HCT116 (cell line): ENCODE measurements around the gene MTMR10. TPM values are rescaled to one million over a fixed set of nuclear protein-coding genes. Genes with fewer than 3 reads are reported as not detected.

Experiments used
- ATAC-seq: fragments of 200-7000 bp; cut with Tn5 transposase; 2 replicates; pipeline ENCODE4 v1.9.1; 2020; ENCODE audit warnings: mild to moderate bottlenecking, moderate library complexity
- BruUV-seq: library from RNA; stranded (reverse); fragments of 400-500 nt; replicated peaks from 2 replicates; lab custom pipeline; 2021; lab: Mats Ljungman, UMichigan
- CTCF ChIA-PET: fragments of 300-600 bp; sonication (Branson Sonifier 250); formaldehyde crosslinking; loops from one replicate; lab custom pipeline; 2021; ENCODE audit warnings: antibody characterized with exemption; lab: Charles Lee
- POLR2A ChIA-PET: fragments of 300-600, 350-600 bp; sonication (Branson Sonifier 250); formaldehyde crosslinking; loops from one replicate; lab custom pipeline; 2021; ENCODE audit warnings: antibody characterized with exemption; lab: Charles Lee
- RAD21 ChIA-PET, 2 experiments: fragments of 300-600 bp; sonication (Branson Sonifier 250); formaldehyde crosslinking; loops; one replicate each; lab custom pipeline; 2023; ENCODE audit warnings: low total read pairs in 2 of 2; ENCODE audit not compliant: uncharacterized antibody in 2 of 2, unreplicated experiment in 2 of 2, low non-redundant PET in 1 of 2; lab: Charles Lee
- DNase-seq: peaks from one replicate; pipeline ENCODE4 v3.0.0-alpha.2; 2010; ENCODE audit warnings: low read depth, low spot score
- H2AFZ ChIP-seq: fragments of 200-600 bp; shearing (Covaris generic), sonication (generic); 2 replicates; pipeline ENCODE4 v1.6.1; 2017; ENCODE audit warnings: low read depth, mixed run types, mixed read lengths, antibody characterized with exemption, low read length; ENCODE audit not compliant: poor library complexity, severe bottlenecking
- H3K27ac ChIP-seq: 2 replicates; pipeline ENCODE4 v1.5.1; 2012; ENCODE audit warnings: low read depth, low read length
- H3K27me3 ChIP-seq: fragments of 200-600 bp; sonication (generic); 2 replicates; pipeline ENCODE4 v1.6.1; 2016; ENCODE audit warnings: mixed run types, low read length, mixed read lengths; ENCODE audit not compliant: insufficient read depth
- H3K36me3 ChIP-seq, 2 experiments: fragments of 200-500 bp in 1 of 2; fragments of 200-600 bp in 1 of 2; sonication (Bioruptor generic) in 1 of 2; sonication (generic) in 1 of 2; 2 replicates each; pipeline versions ENCODE4 v1.5.1 to v1.6.1; 2014 to 2016; ENCODE audit warnings: low read length in 2 of 2, inconsistent platforms in 1 of 2, mixed read lengths in 1 of 2, mixed run types in 1 of 2; ENCODE audit not compliant: insufficient read depth in 2 of 2, control insufficient read depth in 1 of 2
- H3K4me1 ChIP-seq, 2 experiments: fragments of 200-600 bp in 1 of 2; sonication (generic) in 1 of 2; 2 replicates each; pipeline versions ENCODE4 v1.5.1 to v1.6.1; 2012 to 2017; ENCODE audit warnings: low read length in 2 of 2, inconsistent platforms in 1 of 2, mild to moderate bottlenecking in 1 of 2, mixed read lengths in 1 of 2, mixed run types in 1 of 2, moderate library complexity in 1 of 2; ENCODE audit not compliant: insufficient read depth in 2 of 2, control insufficient read depth in 1 of 2
- H3K4me2 ChIP-seq: fragments of 200-600 bp; sonication (generic); 2 replicates; pipeline ENCODE4 v1.6.1; 2017; ENCODE audit warnings: mixed run types, low read length, mixed read lengths
- H3K4me3 ChIP-seq, 2 experiments: fragments of 200-600 bp in 1 of 2; sonication (generic) in 1 of 2; replicated peaks in 1 of 2; 2 replicates each; pipeline ENCODE4 v1.5.1; 2011 to 2016; ENCODE audit warnings: low read length in 2 of 2, control low read depth in 1 of 2, low read depth in 1 of 2, mild to moderate bottlenecking in 1 of 2, mixed read lengths in 1 of 2, mixed run types in 1 of 2
- H3K79me2 ChIP-seq: fragments of 200-600 bp; sonication (generic); 2 replicates; pipeline ENCODE4 v1.6.1; 2017; ENCODE audit warnings: mild to moderate bottlenecking, mixed run types, low read length, moderate library complexity, mixed read lengths; ENCODE audit not compliant: insufficient read depth
- H3K9ac ChIP-seq: fragments of 200-600 bp; sonication (generic); 2 replicates; pipeline ENCODE4 v1.6.1; 2016; ENCODE audit warnings: low read length, mixed read lengths
- H3K9me2 ChIP-seq: fragments of 200-600 bp; sonication (generic), shearing (Covaris generic); 2 replicates; pipeline ENCODE4 v1.6.1; 2017; ENCODE audit warnings: mixed run types, mild to moderate bottlenecking, moderate library complexity; ENCODE audit not compliant: insufficient read depth
- H3K9me3 ChIP-seq, 2 experiments: fragments of 200-500 bp in 1 of 2; fragments of 200-600 bp in 1 of 2; sonication (Bioruptor generic) in 1 of 2; sonication (generic) in 1 of 2; 2 replicates each; pipeline ENCODE4 v1.6.1; 2014 to 2017; ENCODE audit warnings: low read length in 2 of 2, mixed read lengths in 2 of 2, inconsistent platforms in 1 of 2, low read depth in 1 of 2, mild to moderate bottlenecking in 1 of 2, mixed run types in 1 of 2, moderate library complexity in 1 of 2; ENCODE audit not compliant: control insufficient read depth in 1 of 2, insufficient read depth in 1 of 2
- H4K20me1 ChIP-seq: fragments of 200-600 bp; sonication (generic), shearing (Covaris generic); 2 replicates; pipeline ENCODE4 v1.6.1; 2017; ENCODE audit warnings: mixed run types, mild to moderate bottlenecking, moderate library complexity; ENCODE audit not compliant: insufficient read depth
- CBX3 ChIP-seq: IDR thresholded peaks from 2 replicates; pipeline ENCODE4 v1.6.1; 2012; ENCODE audit warnings: low read depth
- CTCF ChIP-seq, 3 experiments: fragments of 200-600 bp in 1 of 3; sonication (generic) in 1 of 3; IDR thresholded peaks in 2 of 3; conservative IDR thresholded peaks in 1 of 3; 2 replicates each; pipeline ENCODE4 v1.5.1; 2012 to 2017; ENCODE audit warnings: low read depth in 2 of 3, low read length in 2 of 3, antibody characterized with exemption in 1 of 3, borderline replicate concordance in 1 of 3, control low read depth in 1 of 3, mild to moderate bottlenecking in 1 of 3, mixed read lengths in 1 of 3, mixed run types in 1 of 3, moderate library complexity in 1 of 3; ENCODE audit not compliant: insufficient read depth in 1 of 3
- EGR1 ChIP-seq: IDR thresholded peaks from 2 replicates; pipeline ENCODE4 v1.6.1; 2012; ENCODE audit warnings: low read depth
- ELF1 ChIP-seq: IDR thresholded peaks from 2 replicates; pipeline ENCODE4 v1.6.1; 2012; ENCODE audit warnings: low read depth, borderline replicate concordance
- EZH2phosphoT487 ChIP-seq: fragments of 200-600 bp; IDR thresholded peaks from 2 replicates; pipeline ENCODE4 v1.6.1; 2018; ENCODE audit warnings: antibody characterized with exemption, borderline replicate concordance
- FOSL1 ChIP-seq: IDR thresholded peaks from 2 replicates; pipeline ENCODE4 v1.6.1; 2012; ENCODE audit warnings: low read depth
- POLR2A ChIP-seq: IDR thresholded peaks from 2 replicates; pipeline ENCODE4 v1.7.0; 2011; ENCODE audit warnings: borderline replicate concordance; ENCODE audit not compliant: insufficient read depth, insufficient read length; ENCODE audit errors: extremely low read depth
- POLR2AphosphoS5 ChIP-seq: IDR thresholded peaks from 2 replicates; pipeline ENCODE4 v1.6.1; 2011; ENCODE audit warnings: mild to moderate bottlenecking, low read depth, low read length, moderate library complexity
- SRF ChIP-seq: IDR thresholded peaks from 2 replicates; pipeline ENCODE4 v1.6.1; 2012; ENCODE audit warnings: low read depth
- intact Hi-C: fragments of 100-400 bp; cut with micrococcal nuclease; formaldehyde crosslinking; loops from 2 replicates; pipeline ENCODE4 v1.10.0; 2022
- total RNA-seq: library from RNA; stranded (reverse); gene quantifications from one replicate; pipeline ENCODE4 v1.2.1, GENCODE V29; 2021; ENCODE audit not compliant: unreplicated experiment

MTMR10 gene
- total RNA-seq, 1 experiment from 2014 or later, result 13.4 TPM

DNA sequence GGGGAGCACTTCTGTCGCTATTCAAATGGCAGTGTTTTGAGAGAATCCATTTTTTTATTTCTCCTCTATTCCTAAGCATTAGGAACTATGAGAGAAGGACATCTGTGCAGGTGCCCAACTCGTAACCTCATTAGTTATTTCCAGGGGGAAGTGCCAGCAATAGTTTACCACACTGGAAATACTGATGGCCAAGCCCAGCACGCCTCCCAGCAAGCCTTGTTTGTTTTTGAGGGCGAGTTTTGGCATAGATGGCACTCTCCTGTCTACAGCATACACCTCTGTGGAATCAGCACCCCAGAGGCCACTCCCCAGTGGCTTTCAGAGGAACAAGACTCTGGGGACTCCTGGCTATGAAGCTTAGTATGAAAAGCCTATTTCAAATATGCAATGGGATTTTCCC lies 51.1 kb downstream of the MTMR10 start:
- no peak for ATAC-seq
- BruUV-seq, result no TSS peak

More for the DNA sequence above, 51.1 kb downstream of the MTMR10 start:
- H3K79me2 ChIP-seq, result no peaks in the 10 kb centered on the region
- ChIA-PET POLR2A (no interaction called here), RAD21 (no interaction called here), CTCF (interaction anchor here (1.3 kb wide), 1 partner anchor 189 kb away, joined by 3 read pairs; no protein-coding TSS in a partner anchor)
- no peak overlapping the region for H3K27ac ChIP-seq
- H3K4me3 ChIP-seq, result no peak overlapping the region
- TF ChIP-seq POLR2A, result no peak
- TF ChIP-seq EGR1, result no peak
- TF ChIP-seq SRF, result no peak
- no peak for TF ChIP-seq CBX3
- TF ChIP-seq EZH2phosphoT487, result no peak
- TF ChIP-seq CTCF (IDR thresholded peaks at IDR 0.05 in 2 of 3, conservative IDR thresholded peaks at IDR 0.05 in 1 of 3; ENCODE audit: borderline replicate concordance in 1 of 3, insufficient read depth in 1 of 3, low read depth in 2 of 3, low read length in 2 of 3), result no peak
- no peak for TF ChIP-seq FOSL1
- TF ChIP-seq POLR2AphosphoS5, result no peak
- no peak for TF ChIP-seq ELF1
- no peak overlapping the region for H2AFZ ChIP-seq
- H3K9me2 ChIP-seq, result no peaks in the 10 kb centered on the region
- H3K27me3 ChIP-seq, result no peaks in the 10 kb centered on the region
- no peak overlapping the region for H3K4me2 ChIP-seq
- no peak overlapping the region for H3K9ac ChIP-seq
- H3K36me3 ChIP-seq, result peaks cover 28 to 43% of the 10 kb centered on the region in 2 experiments
- no peaks in the 10 kb centered on the region for H4K20me1 ChIP-seq
- intact Hi-C loops, result no loop called here
- H3K4me1 ChIP-seq, result no peaks in the 10 kb centered on the region
- H3K9me3 ChIP-seq, result no peaks in the 10 kb centered on the region
- no peak for DNase-seq
